ENCODE data around the gene GOLGA1.

- no peak for TF ChIP-seq E2F4 (CRISPR knock-in tag; IDR thresholded peaks at IDR 0.05; ENCODE audit: borderline replicate concordance, low read depth)
- no peak for TF ChIP-seq CTCF (IDR thresholded peaks at IDR 0.05)
- no peak for TF ChIP-seq TEAD4 (CRISPR knock-in tag; IDR thresholded peaks at IDR 0.05)
- no peak for TF ChIP-seq ETV6 (CRISPR knock-in tag; IDR thresholded peaks at IDR 0.05)
- TF ChIP-seq MLX (CRISPR knock-in tag; IDR thresholded peaks at IDR 0.05): no peak
- TF ChIP-seq ATF3 (CRISPR knock-in tag; conservative IDR thresholded peaks at IDR 0.05): no peak
- no peak for TF ChIP-seq TEAD1 (CRISPR knock-in tag; IDR thresholded peaks at IDR 0.05)
- no peak for TF ChIP-seq ZBTB21 (CRISPR knock-in tag; IDR thresholded peaks at IDR 0.05; ENCODE audit: borderline replicate concordance)
- no peak for TF ChIP-seq GABPB1 (CRISPR knock-in tag; IDR thresholded peaks at IDR 0.05)
- TF ChIP-seq CREM (CRISPR knock-in tag; IDR thresholded peaks at IDR 0.05): no peak
- no peak for TF ChIP-seq NR3C1 (CRISPR knock-in tag; conservative IDR thresholded peaks at IDR 0.05; ENCODE audit: low read depth)
Measured at GRCh38 chr9:124834591-124834990, 106.3 kb downstream of the GOLGA1 start.

All from WTC11 (cell line).